ENCODE measurements around the gene NET1.

GRCh38 chr10:5504146-5505072 lies 92.1 kb downstream of the NET1 start:
- TF ChIP-seq CTCF (IDR thresholded peaks at IDR 0.05) (no peak), POLR2A (IDR thresholded peaks at IDR 0.05) (no peak)

All from heart left ventricle (tissue), 13 donors.